Measurements from ENCODE around the gene MRPL41.

DNA sequence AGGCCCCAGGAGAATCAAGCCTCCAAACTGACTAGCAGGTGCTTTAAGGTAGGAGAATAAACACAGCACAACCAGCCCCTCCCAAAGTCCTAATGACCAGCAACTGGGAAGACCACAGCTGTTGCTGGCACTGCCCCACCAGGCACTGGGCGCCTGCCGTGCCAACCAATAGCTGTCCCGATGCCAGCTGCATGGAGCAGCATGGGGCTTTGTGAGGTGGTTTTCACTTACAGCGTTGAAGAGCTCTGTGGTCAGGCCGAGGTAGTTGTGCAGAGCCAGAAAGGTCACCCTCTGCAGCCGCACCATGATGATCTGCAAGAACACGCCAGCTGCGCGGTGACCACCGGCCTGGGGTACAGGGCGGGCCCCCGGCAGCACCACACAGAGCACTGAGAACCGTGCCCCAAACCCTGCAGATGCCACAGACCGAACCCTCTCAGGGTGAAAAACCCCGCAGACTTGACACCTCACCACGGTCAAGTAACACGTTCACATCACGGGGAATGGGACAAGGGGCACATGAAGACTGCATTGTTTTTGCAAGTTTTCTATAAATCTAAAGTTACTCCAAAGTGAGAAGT is 30.2 kb upstream of the MRPL41 start:
- TF ChIP-seq MAZ (IDR thresholded peaks at IDR 0.05; ENCODE audit: borderline replicate concordance, low read depth, low read length) (no peak), MAZ (CRISPR knock-in tag; IDR thresholded peaks at IDR 0.05; ENCODE audit: low read depth) (no peak), XRCC5 (optimal IDR thresholded peaks at IDR 0.05; ENCODE audit: low read length) (no peak), ZNF24 (IDR thresholded peaks at IDR 0.05) (no peak), CBX2 (IDR thresholded peaks at IDR 0.05; ENCODE audit: low read depth, low read length) (no peak), CBX2 (CRISPR knock-in tag; IDR thresholded peaks at IDR 0.05; ENCODE audit: low read depth) (no peak)

Data from HepG2 (cell line).